CD14-positive monocyte (primary cell): ENCODE measurements around the gene HIVEP3. TPM values are rescaled to one million over a fixed set of nuclear protein-coding genes. Genes with fewer than 3 reads are reported as not detected.

ENCODE experiments used
- DNase-seq, 3 donors: peaks; one replicate each; pipeline ENCODE4 v3.0.0-alpha.2; 2011 to 2022
- H2AFZ ChIP-seq: 2 replicates; pipeline ENCODE4 v1.6.0; 2012; ENCODE audit warnings: mild to moderate bottlenecking, low read depth, low read length, inconsistent platforms; ENCODE audit not compliant: insufficient read depth, poor library complexity, severe bottlenecking
- H3K27ac ChIP-seq, 2 donors: 1 replicate in 1 of 2; 2 replicates in 1 of 2; pipeline ENCODE4 v1.5.1; 2012 to 2013; ENCODE audit warnings: low read length in 2 of 2, control low read depth in 1 of 2, inconsistent platforms in 1 of 2, low read depth in 1 of 2, mild to moderate bottlenecking in 1 of 2
- H3K27me3 ChIP-seq, 2 donors: one replicate each; pipeline versions ENCODE4 v1.6.0 to v1.6.1; 2011 to 2013; ENCODE audit warnings: low read length in 2 of 2; ENCODE audit not compliant: control insufficient read depth in 2 of 2, insufficient read depth in 2 of 2
- H3K36me3 ChIP-seq, 2 donors: replicated peaks in 1 of 2; 1 replicate in 1 of 2; 2 replicates in 1 of 2; pipeline versions ENCODE4 v1.5.1 to v1.6.1; 2012 to 2013; ENCODE audit warnings: low read length in 2 of 2, control low read depth in 1 of 2, inconsistent platforms in 1 of 2, mild to moderate bottlenecking in 1 of 2; ENCODE audit not compliant: insufficient read depth in 2 of 2, control insufficient read depth in 1 of 2
- H3K4me1 ChIP-seq, 2 donors: 1 replicate in 1 of 2; 2 replicates in 1 of 2; pipeline versions ENCODE4 v1.5.1 to v1.6.1; 2012 to 2013; ENCODE audit warnings: low read length in 2 of 2, control low read depth in 1 of 2, inconsistent platforms in 1 of 2, mild to moderate bottlenecking in 1 of 2, moderate library complexity in 1 of 2; ENCODE audit not compliant: insufficient read depth in 2 of 2, control insufficient read depth in 1 of 2
- H3K4me2 ChIP-seq: replicated peaks from 2 replicates; pipeline ENCODE3; 2012; ENCODE audit warnings: low read length, moderate library complexity, mild to moderate bottlenecking; ENCODE audit not compliant: poor library complexity, severe bottlenecking; ENCODE audit errors: extremely low read depth
- H3K4me3 ChIP-seq, 3 experiments: fragments of 200-600 bp in 1 of 3; sonication (generic) in 1 of 3; replicated peaks in 1 of 3; 1 replicate in 2 of 3; 2 replicates in 1 of 3; pipeline ENCODE4 v1.5.1; 2011 to 2013; ENCODE audit warnings: low read length in 3 of 3, mild to moderate bottlenecking in 3 of 3, control low read depth in 2 of 3, low read depth in 2 of 3, inconsistent platforms in 1 of 3, moderate library complexity in 1 of 3
- H3K79me2 ChIP-seq: 2 replicates; pipeline ENCODE4 v1.6.0; 2012; ENCODE audit warnings: mild to moderate bottlenecking, control low read depth, inconsistent platforms, low read length, moderate library complexity; ENCODE audit not compliant: insufficient read depth
- H3K9ac ChIP-seq: 2 replicates; pipeline ENCODE4 v1.6.0; 2017; ENCODE audit warnings: low read length, mild to moderate bottlenecking; ENCODE audit not compliant: insufficient read depth, poor library complexity, severe bottlenecking
- H3K9me3 ChIP-seq, 2 donors: replicated peaks in 1 of 2; 1 replicate in 1 of 2; 2 replicates in 1 of 2; pipeline versions ENCODE4 v1.5.1 to v1.6.1; 2012 to 2013; ENCODE audit warnings: low read length in 2 of 2, control low read depth in 1 of 2; ENCODE audit not compliant: control insufficient read depth in 1 of 2, insufficient read depth in 1 of 2
- H4K20me1 ChIP-seq: 2 replicates; pipeline ENCODE4 v1.6.0; 2012; ENCODE audit warnings: mild to moderate bottlenecking, low read length, control low read depth, moderate library complexity; ENCODE audit not compliant: insufficient read depth
- H3K27ac Mint-ChIP-seq, 7 donors: one replicate each; pipeline ENCODE4 v1.8.0; 2020; ENCODE audit warnings: mild to moderate bottlenecking in 7 of 7, mixed read lengths in 7 of 7, moderate library complexity in 6 of 7, inconsistent platforms in 2 of 7
- H3K27me3 Mint-ChIP-seq, 3 donors: one replicate each; pipeline ENCODE4 v1.8.0; 2021 to 2022; ENCODE audit warnings: low read depth in 3 of 3, mild to moderate bottlenecking in 3 of 3, mixed read lengths in 3 of 3, moderate library complexity in 3 of 3, inconsistent platforms in 1 of 3
- H3K36me3 Mint-ChIP-seq, 2 donors: one replicate each; pipeline ENCODE4 v1.8.0; 2020; ENCODE audit warnings: mixed read lengths in 2 of 2, inconsistent platforms in 1 of 2, mild to moderate bottlenecking in 1 of 2
- H3K4me1 Mint-ChIP-seq: one replicate; pipeline ENCODE4 v1.8.0; 2020; ENCODE audit warnings: mild to moderate bottlenecking, mixed read lengths
- H3K4me3 Mint-ChIP-seq, 2 donors: one replicate each; pipeline ENCODE4 v1.8.0; 2020; ENCODE audit warnings: mild to moderate bottlenecking in 2 of 2, mixed read lengths in 2 of 2, moderate library complexity in 1 of 2
- H3K9me3 Mint-ChIP-seq, 7 donors: one replicate each; pipeline ENCODE4 v1.8.0; 2020 to 2022; ENCODE audit warnings: mixed read lengths in 7 of 7, mild to moderate bottlenecking in 6 of 7, moderate library complexity in 6 of 7, inconsistent platforms in 2 of 7
- CTCF ChIP-seq: fragments of 200-600 bp; IDR thresholded peaks from one replicate; pipeline ENCODE4 v1.8.0; 2022; ENCODE audit warnings: antibody characterized with exemption, mild to moderate bottlenecking
- WGBS: methylation state at CpG from one replicate; pipeline ENCODE4 v1.1.5; 2013; ENCODE audit warnings: missing lambda C conversion rate; ENCODE audit not compliant: insufficient coverage; 5-methylcytosine and 5-hydroxymethylcytosine counted together
- intact Hi-C, 2 donors: fragments of 100-400 bp; cut with micrococcal nuclease; formaldehyde crosslinking; loops; one replicate each; pipeline versions ENCODE4 v1.15.0 to v1.15.1; 2023
- polyA plus RNA-seq, 3 donors: library from polyadenylated mRNA; depleted of rRNA in 1 of 3; unstranded in 2 of 3; stranded (reverse) in 1 of 3; fragments of 300-500 nt in 2 of 3; fragments of >200 nt in 1 of 3; fragmentation: Illumina TruSeq in 2 of 3; gene quantifications; 1 replicate in 2 of 3; 2 replicates in 1 of 3; pipeline ENCODE4 v1.2.3, GENCODE V29; 2012 to 2021

The HIVEP3 gene
- polyA plus RNA-seq, 3 donors, result 1.2 to 3.7 (median 1.8) TPM

GRCh38 chr1:41735139-41735538 lies 183.6 kb downstream of the HIVEP3 start:
- H3K4me1 ChIP-seq, result peaks cover 94 to 99% of the 10 kb centered on the region in 2 donors

More at GRCh38 chr1:41735139-41735538, 183.6 kb downstream of the HIVEP3 start:
- Mint-ChIP-seq H3K9me3 (peaks cover 0 to 14% (median 2%) of the 10 kb centered on the region in 7 donors), H3K27ac (peak overlapping the region in 5 of 7 donors; percentile 19 to 84 (median 78)), H3K4me3 (no peak overlapping the region), H3K36me3 (peaks cover 6 to 13% of the 10 kb centered on the region in 2 donors), H3K27me3 (peaks cover 0 to 8% (median 2%) of the 10 kb centered on the region in 3 donors), H3K4me1 (peaks cover 90% of the 10 kb centered on the region)
- WGBS, result no CpG with 5 or more reads among the region's 4 CpGs
- intact Hi-C loops, result no loop called here
- DNase-seq, result no peak
- no peaks in the 10 kb centered on the region for H4K20me1 ChIP-seq
- no peak for TF ChIP-seq CTCF
- peaks cover 4% of the 10 kb centered on the region for H3K79me2 ChIP-seq
- H3K9me3 ChIP-seq, result peaks cover 0 to 4% of the 10 kb centered on the region in 2 donors
- H3K4me2 ChIP-seq, result no peak overlapping the region
- peak overlapping the region in 1 of 2 donors; percentile 51 for H3K27ac ChIP-seq
- H3K4me3 ChIP-seq, result no peak overlapping the region
- no peaks in the 10 kb centered on the region for H3K27me3 ChIP-seq
- no peak overlapping the region for H3K9ac ChIP-seq
- H3K36me3 ChIP-seq, result no peaks in the 10 kb centered on the region
- H2AFZ ChIP-seq, result peak overlapping the region; percentile 8
